GM21526 (cell line): Measurements from ENCODE around the gene ZFP36L1.

Source experiments
- ATAC-seq: cut with Tn5 transposase; IDR thresholded peaks from one replicate; pipeline ENCODE4 v1.9.1; 2021; ENCODE audit warnings: moderate library complexity; ENCODE audit not compliant: unreplicated experiment, low FRiP score

ZFP36L1 gene

DNA sequence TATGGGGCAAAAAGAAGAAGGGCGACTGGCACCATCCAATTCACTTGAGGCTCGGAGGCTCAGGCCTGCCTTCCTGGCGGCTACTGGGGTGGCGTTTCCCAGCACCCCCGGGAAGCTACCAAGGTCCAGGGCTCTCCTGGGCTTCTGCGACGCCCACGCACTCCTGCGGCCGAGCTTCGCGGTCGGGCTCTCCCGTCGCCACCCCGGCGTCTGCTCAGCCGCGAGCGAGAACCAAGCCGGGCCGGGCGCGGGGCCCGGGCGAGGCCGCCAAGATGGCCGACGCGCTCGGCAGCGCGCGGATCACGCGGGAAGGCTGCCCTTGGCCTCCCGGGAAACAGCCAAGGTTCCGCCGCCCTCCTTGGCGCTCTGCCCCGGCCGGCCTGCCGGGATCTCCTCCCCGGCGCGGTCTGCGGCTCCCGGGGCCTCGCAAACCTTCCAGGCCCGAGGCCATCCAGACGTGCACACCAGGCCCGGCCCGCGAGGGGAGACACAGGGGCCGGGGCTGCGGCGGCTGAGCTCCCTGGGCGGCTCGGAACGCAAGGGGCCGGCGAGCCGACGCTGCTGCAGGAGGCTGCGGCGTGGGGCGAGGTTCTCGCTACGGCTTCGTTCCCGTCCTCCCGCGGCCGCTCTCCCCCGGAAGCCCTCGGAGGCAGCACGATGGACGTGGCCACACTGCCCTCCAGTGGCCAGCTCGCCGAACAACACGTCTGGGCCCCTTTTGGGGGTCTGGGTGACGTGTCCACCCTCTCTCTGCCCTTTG lies 23.5 kb upstream of the ZFP36L1 start:
- peak; percentile 45 for ATAC-seq

- ATAC-seq = no peak
Observed at GRCh38 chr14:68815298-68816182, 22.7 kb upstream of the ZFP36L1 start.

DNA sequence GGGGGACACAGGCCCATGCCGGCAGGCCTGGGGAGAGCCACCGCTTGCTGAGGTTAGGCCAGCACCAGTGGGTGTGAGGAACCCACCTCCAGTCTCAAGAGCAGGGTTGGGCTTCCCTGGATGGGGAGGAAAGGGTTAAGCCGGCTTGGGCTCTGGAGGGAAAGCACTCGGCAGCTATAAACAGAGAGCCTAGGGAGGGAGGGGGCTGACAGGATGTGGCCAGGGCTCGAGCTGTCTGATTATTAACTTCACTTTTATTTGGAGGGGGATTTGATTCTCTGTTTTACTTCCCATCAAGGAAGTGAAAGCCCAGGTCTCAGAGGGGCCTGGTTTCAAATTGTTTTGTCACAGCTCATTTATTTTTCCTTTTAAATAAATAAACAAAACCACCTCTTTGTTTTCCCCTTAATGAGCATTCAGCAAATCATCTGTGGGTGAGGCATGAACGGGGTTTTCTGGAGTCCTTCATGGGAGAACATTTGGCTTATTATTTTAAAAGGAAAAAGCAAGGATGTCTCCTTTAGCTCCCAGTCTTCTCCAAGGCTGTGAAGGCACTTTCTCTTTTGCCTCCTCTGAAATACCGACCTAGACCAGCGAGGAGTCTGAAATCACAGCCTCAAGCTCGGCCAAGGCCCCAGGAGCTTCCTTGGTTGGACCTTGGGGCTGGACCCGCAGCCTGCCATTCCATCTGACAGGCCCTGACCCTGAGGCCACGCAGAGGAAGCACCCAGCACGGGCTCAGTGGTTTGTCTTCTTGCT lies 21.9 kb upstream of the ZFP36L1 start:
- ATAC-seq = no peak

DNA sequence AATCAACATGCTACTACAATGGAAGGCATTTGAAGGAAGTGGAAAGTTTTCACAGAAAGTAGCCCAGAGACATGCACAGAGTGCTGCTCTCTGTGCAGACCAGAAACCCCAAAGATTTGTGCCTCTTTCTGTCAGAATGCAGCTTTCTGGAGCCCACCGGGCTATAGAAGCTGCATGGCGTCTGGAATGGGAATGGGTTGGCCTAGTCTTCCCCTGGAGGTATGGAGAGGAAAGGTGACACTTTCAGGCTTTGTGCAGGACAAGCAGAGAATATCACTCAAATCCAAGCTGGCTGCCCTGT lies 21.3 kb upstream of the ZFP36L1 start:
- no peak for ATAC-seq

DNA sequence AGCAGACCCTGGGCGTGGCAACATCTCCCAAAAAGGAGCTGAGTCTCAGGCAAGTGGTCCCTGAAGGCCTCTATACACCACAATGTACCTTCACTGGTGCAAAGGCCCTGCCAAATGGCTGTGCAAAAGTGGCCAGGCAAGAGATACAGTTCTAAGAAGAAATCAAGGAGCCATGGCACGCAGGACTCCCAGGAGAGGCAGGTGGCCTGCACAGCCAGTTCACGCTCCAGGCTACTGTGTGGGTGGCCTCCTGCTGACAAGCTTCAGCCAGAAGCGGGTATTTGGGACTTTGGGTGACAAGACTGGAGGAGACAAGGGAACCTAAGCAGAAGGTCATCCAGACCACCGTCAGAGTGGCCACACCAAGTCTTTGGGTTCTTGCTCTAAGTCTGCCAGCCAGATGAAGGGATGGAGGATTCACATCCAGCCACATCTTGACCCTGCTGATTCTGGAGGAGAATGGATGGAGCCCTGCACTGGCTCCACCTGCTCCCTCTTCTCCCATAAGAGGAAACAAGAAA lies 20.5 kb upstream of the ZFP36L1 start:
- ATAC-seq = no peak

- no peak for ATAC-seq
Observed at GRCh38 chr14:68811171-68811570, 18.3 kb upstream of the ZFP36L1 start.

GRCh38 chr14:68810173-68811153 lies 17.6 kb upstream of the ZFP36L1 start:
- ATAC-seq = no peak

DNA sequence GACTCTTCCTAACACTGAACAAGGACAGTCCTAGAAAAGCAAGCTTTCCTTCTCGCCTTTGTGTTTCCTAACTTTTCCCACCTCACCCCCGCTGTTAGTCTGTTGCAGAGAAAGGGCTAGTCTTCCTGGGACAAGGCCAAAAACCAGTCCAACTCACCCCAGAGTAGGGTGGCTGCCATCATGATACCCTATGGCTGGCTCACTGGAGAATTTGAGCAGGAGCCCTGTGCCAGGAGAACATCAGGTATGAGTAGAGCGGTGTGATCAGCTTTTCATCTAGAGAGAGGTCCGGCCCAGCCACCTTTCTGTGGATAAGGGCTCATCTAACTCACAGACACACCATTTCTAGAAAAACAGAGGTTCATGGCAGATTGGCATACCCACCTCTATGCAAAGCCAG lies 16.7 kb upstream of the ZFP36L1 start:
- no peak for ATAC-seq

DNA sequence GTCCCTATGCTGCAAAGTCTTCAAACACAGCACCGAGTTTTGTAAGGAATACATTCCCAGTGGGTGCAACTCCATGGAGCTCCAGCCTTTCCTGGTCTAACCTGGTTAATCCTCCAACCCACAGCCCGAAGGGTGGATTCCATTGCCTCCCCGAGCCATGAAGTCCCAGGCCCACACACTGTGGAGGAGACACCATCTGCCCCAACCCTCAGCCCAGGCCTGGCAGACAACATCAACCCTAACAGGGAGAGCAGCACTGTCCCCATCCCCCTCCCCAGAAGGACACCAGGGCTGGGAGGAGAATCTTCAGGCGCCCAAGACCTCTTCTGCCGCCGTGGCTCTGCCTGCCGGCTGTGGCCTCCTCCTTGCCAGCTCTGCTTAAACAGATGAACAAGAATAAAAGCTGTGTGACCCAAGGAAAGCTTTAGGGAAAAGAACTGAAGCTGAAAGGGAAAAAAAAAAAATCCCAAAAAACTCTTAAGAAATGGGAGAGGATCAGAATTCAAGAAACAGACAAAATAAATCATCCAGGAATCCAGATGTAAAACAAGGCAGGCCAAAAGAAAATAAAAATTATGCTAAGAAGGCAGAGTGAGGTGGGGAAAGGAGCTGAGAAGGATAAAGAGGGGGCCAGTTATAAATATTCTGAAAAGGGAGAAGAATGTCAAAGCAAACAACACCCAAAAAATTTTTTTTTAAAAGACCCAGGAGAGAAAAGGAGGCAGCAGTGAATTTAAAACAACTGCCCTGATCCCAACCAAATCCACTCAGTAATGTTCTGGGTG lies 16.0 kb upstream of the ZFP36L1 start:
- no peak for ATAC-seq

DNA sequence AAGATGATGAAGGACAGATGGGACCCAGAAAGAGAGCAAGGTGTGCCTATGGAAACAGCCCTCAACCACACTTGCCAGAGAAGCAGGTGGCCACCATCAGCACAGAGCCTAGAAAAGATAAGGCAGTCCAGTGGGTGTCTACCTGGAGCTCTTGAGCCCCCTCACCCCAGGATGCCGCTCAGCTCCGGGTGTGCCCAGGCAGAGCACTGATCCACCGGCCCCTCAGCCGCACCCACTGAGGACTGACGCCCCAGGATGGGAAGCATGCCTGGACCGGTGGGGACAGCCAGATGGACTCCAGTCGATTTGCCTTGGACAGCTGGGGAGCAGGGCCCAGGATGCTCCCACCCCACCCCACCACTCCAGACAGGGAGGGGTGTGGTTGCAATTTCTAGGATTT lies 15.1 kb upstream of the ZFP36L1 start:
- ATAC-seq = no peak

DNA sequence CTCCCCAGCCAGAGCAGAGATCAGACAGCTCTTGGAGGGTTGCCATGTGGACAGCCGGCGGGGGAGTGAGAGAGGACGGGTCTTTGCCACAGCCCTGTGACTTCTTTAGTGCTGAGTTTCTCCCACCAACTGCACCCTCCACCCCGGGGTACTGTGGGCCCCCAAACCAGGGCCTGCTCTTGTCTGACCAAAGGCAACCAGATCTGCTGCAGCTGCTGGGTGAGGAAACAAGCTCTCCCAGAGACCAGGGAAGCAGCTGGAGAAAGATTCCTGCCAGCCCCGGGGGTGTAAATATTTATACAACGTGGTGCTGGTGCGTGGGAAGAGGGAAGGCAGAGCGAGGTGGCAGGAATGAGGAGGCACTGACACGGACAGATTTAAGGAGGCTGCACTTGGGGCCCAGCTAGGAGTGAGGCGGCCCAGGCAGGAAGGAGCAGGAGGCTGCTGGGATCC lies 14.3 kb upstream of the ZFP36L1 start:
- no peak for ATAC-seq

GRCh38 chr14:68806526-68807147 lies 13.8 kb upstream of the ZFP36L1 start:
- no peak for ATAC-seq

GRCh38 chr14:68805414-68805813 lies 12.5 kb upstream of the ZFP36L1 start:
- no peak for ATAC-seq

DNA sequence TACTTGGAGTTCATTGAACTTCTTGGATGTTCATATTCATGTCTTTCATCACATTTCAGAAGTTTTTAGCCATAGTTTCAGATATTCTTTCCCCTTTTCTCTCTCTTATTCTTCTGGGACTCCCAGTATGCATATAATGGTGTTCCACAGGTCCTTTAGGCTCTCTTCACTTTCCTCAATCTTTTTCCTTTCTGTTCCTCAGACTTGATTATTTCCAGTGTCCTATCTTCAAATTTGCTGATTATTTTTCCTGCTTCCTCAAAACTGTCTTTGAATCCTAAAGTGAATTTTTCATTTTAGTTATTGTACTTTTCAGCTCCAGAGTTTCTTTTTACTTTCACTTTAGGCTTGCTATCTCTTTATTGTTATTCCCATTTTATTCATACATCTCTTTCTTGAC lies 8.8 kb upstream of the ZFP36L1 start:
- no peak for ATAC-seq

DNA sequence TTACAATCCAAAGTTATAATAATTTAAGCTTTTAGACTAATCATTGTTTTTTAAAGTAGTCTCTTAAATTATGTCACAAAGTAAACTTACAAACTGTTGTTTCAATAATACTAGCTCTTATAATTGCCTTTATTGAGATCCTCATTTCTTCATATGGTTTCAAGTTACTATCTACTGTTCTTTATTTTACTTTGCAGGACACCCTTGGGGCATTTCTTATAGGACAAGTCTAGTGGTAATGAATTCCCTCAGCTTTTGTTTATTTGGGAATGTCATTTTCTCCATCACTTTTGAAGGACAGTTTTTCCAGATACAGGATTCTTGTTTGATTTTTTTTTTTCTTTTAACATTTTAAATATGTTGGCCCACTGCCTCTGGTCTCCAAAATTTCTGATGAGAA lies 8.1 kb upstream of the ZFP36L1 start:
- ATAC-seq = no peak

DNA sequence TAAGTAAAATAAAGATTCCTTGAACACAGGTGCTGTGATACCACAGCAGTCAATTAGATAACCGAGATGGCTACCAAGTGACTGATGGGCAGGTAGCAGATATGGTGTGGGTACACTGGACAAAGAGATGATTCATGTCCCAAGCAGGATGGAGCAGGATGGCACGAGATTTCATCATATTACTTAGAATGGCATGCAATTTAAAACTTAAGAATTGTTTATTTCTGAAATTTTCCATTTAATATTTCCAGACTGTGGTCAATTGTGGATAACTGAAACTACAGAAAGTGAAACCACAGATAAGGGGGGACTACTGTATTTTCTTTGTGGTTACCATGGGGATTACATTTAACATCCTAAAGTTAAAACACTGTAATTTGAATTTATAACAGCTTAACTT lies 7.5 kb upstream of the ZFP36L1 start:
- ATAC-seq = no peak

GRCh38 chr14:68798621-68799020 lies 5.8 kb upstream of the ZFP36L1 start:
- no peak for ATAC-seq

DNA sequence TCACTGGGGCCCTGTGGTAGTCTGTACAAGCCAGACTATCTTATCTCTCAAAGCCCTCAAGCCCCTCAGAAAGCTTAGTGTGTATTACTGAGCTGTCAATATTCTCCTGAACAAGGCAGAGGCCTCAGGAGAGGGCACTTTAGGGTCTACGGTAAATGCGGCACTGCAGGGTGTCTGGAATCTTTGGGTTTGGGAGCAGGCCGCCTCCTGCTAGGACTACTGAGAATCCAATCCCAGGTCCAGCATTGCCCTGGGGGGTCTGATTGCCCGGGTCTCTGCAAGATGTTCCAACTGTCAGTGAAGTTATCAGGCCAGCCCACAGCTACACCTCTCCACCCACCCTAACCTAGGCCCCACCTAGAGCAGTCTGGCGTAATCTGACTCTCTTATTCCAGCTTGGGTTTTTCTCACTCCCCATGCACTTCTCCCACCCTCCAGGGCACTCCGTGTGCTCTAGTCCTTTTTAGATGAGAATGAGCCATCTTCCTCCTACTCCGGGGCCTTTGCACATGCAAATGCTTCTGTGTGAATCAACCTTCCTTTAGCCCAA lies 4.3 kb upstream of the ZFP36L1 start:
- no peak for ATAC-seq
